GM12875 (cell line): ENCODE data around the gene CUTA.

Experiments used
- H3K4me3 ChIP-seq: one replicate; pipeline ENCODE4 v1.5.1; 2011; ENCODE audit warnings: low read depth, low read length, control low read depth
- TF ChIP-seq, protein P1 (sequence below): IDR thresholded peaks from 2 replicates; pipeline ENCODE4 v1.5.1; 2011; ENCODE audit warnings: low read depth, mild to moderate bottlenecking, control low read depth, inconsistent platforms, low read length, moderate library complexity, borderline replicate concordance; ENCODE audit not compliant: insufficient read depth

The CUTA gene

DNA sequence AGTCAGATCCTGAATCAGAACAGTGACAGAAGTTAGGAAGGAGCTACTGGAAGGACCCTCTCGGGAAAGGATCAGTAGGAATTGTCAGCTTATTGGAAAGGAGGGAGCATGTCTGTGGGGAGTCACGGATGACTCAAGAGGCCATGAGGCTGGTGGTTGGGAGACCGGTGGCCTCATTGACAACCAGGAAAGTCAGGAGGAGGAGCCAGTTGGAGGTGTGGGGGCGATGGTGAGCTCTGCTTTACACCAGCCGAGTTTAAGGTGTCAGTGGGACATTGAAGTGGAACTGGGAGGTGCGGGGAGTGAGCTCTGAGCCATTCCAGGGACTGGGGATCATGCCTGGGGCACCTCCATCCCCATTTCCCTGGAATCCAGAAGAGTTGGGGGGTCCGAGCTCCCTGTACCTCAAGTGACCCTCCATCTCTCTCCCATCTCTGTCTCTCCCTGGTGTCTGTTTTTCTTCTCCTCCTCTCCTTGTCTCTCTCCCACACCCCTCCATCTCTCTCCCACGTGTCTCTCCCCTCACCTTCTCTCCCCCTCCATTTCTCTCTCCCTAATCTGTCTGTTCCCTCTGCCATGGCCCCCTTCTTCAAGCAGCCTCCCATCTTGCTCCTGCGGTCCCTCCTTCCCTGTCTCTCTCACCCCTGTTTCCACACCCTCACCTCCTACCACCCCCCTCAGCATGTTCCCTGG lies 22.2 kb upstream of the CUTA start:
- TF ChIP-seq, protein P1, sequence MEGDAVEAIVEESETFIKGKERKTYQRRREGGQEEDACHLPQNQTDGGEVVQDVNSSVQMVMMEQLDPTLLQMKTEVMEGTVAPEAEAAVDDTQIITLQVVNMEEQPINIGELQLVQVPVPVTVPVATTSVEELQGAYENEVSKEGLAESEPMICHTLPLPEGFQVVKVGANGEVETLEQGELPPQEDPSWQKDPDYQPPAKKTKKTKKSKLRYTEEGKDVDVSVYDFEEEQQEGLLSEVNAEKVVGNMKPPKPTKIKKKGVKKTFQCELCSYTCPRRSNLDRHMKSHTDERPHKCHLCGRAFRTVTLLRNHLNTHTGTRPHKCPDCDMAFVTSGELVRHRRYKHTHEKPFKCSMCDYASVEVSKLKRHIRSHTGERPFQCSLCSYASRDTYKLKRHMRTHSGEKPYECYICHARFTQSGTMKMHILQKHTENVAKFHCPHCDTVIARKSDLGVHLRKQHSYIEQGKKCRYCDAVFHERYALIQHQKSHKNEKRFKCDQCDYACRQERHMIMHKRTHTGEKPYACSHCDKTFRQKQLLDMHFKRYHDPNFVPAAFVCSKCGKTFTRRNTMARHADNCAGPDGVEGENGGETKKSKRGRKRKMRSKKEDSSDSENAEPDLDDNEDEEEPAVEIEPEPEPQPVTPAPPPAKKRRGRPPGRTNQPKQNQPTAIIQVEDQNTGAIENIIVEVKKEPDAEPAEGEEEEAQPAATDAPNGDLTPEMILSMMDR = no peak
- no peak overlapping the region for H3K4me3 ChIP-seq

DNA sequence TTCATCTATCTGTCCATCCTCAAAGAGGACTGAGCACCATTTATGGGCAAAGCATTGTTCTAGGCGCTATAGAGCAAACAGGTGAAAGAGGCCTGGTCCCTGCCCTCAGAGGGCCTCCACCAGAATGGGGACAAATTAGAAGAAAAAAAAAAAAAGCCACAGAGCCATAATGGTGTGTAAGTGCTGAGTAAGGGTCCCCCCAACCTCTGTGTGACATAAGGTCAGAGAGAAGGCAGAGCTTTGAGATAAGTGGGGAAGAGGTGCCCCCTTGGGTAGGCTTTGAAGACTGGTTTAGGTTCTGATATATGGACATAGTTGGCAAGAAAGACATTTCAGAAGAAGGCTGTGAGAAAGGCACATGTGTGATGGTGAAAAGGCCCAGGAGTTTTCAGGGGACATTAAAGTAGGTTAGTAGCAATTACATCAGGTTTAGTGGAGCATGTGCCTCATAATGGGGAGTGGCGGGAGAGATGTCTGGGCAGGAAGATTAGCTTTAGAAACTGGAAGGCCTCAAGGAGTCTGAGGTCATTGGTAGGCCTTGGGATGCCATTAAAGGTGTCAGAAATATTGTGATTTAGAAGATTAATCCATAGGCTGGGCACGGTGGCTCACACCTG lies 21.2 kb upstream of the CUTA start:
- no peak overlapping the region for H3K4me3 ChIP-seq
- TF ChIP-seq, protein P1 = no peak

DNA sequence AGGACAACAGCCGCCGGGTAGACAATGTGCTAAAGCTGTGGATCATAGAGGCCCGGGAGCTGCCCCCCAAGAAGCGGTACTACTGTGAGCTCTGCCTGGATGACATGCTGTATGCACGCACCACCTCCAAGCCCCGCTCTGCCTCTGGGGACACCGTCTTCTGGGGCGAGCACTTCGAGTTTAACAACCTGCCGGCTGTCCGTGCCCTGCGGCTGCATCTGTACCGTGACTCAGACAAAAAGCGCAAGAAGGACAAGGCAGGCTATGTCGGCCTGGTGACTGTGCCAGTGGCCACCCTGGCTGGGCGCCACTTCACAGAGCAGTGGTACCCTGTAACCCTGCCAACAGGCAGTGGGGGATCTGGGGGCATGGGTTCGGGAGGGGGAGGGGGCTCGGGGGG lies 19.8 kb upstream of the CUTA start:
- TF ChIP-seq, protein P1 = no peak
- no peak overlapping the region for H3K4me3 ChIP-seq

DNA sequence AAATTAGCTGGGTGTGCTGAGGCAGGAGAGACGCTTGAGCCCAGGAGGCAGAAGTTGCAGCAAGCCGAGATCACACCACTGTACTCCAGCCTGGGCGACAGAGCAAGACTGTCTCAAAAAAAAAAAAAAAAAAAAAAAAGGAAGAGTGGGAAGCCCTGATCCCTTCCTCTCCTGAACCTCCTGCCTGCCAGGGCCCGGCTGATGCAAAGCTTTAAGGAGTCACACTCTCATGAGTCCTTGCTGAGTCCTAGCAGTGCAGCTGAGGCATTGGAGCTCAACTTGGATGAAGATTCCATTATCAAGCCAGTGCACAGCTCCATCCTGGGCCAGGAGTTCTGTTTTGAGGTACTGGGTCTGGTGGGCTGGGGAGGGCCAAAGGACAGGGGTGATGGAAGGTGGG lies 17.1 kb upstream of the CUTA start:
- TF ChIP-seq, protein P1 = no peak
- no peak overlapping the region for H3K4me3 ChIP-seq

- TF ChIP-seq, protein P1 = no peak
- H3K4me3 ChIP-seq = no peak overlapping the region
Measured at GRCh38 chr6:33433544-33434191, 15.8 kb upstream of the CUTA start.

GRCh38 chr6:33433001-33433543 lies 15.2 kb upstream of the CUTA start:
- H3K4me3 ChIP-seq = no peak overlapping the region
- TF ChIP-seq, protein P1 = no peak
